D721Med (cell line): ENCODE results near the gene CD300LD.

Source experiments
- DNase-seq: peaks from one replicate; pipeline ENCODE4 v3.0.0; 2011; ENCODE audit warnings: low spot score; ENCODE audit not compliant: insufficient read length
- FAIRE-seq: peaks from 2 replicates; lab custom pipeline; 2011; peaks lifted over from hg19 to GRCh38; lab: Jason Lieb, UNC
- TF ChIP-seq, protein P1 (sequence below): IDR thresholded peaks from 2 replicates; pipeline ENCODE4 v1.5.1; 2012; ENCODE audit warnings: mild to moderate bottlenecking, control low read depth; ENCODE audit not compliant: insufficient read depth; ENCODE audit errors: missing control alignments

Gene CD300LD

DNA sequence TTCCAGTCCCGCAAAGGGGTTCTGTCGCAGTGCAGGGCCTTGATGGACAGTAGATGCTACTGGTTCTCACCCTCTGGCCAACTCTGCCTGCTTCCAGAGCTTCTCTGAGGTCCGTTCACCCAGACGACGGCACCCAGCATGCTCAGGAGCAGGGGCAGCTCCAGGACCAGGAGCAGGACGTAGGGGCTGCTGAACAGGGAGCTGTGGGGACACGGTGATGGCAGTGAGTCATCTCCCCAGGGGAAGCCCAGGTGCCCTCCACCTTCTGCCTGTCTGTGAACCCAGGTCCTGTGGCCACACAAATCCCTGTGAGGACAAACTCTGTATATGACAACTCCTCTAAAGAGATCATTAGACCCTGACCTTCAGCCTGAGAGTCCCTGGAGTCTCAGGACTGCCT, 42.7 kb downstream of the CD300LD start:
- no peak for DNase-seq
- TF ChIP-seq, protein P1, sequence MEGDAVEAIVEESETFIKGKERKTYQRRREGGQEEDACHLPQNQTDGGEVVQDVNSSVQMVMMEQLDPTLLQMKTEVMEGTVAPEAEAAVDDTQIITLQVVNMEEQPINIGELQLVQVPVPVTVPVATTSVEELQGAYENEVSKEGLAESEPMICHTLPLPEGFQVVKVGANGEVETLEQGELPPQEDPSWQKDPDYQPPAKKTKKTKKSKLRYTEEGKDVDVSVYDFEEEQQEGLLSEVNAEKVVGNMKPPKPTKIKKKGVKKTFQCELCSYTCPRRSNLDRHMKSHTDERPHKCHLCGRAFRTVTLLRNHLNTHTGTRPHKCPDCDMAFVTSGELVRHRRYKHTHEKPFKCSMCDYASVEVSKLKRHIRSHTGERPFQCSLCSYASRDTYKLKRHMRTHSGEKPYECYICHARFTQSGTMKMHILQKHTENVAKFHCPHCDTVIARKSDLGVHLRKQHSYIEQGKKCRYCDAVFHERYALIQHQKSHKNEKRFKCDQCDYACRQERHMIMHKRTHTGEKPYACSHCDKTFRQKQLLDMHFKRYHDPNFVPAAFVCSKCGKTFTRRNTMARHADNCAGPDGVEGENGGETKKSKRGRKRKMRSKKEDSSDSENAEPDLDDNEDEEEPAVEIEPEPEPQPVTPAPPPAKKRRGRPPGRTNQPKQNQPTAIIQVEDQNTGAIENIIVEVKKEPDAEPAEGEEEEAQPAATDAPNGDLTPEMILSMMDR: no peak
- no peak for FAIRE-seq

DNA sequence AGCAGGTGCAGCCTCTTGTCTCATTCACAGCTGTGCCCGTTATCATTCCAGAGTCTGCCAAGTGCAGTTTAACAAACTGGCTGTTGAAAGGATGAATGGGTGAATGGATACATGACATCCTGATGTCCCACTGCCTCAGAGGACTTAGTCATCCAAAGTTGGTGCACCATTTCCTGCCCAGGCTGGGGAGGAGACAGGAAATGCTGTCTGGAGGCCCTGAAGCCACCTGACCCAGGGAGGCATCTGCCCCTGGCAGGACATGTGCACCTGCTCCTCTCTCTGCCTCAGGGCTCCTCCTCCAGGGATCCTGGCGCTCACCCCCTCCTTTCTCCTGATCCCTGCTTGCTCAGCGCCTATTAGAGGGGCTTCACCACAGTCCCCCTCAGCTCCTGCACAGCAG, 44.3 kb downstream of the CD300LD start:
- no peak for FAIRE-seq
- TF ChIP-seq, protein P1: no peak
- DNase-seq: no peak

DNA sequence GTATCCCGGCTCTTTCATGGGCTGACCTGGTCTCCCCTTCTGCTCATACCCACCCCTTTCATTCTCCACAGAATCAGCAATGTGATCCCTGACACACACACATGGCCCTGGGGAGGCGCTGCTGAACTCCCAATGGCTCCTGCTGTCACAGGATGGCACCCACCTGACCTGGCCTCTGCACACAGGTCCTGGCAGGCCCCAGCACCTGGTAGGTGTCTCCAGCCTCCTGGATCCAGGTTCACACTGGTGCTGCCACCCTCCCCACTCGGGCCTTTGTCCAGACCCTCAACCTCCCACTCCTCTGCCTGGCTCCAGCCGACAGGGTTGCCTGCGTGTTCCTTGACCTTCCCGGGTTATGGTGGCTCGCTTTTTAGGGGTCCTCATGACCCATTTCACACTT, 44.8 kb downstream of the CD300LD start:
- DNase-seq (no peak), FAIRE-seq (no peak)
- TF ChIP-seq, protein P1: no peak

DNA sequence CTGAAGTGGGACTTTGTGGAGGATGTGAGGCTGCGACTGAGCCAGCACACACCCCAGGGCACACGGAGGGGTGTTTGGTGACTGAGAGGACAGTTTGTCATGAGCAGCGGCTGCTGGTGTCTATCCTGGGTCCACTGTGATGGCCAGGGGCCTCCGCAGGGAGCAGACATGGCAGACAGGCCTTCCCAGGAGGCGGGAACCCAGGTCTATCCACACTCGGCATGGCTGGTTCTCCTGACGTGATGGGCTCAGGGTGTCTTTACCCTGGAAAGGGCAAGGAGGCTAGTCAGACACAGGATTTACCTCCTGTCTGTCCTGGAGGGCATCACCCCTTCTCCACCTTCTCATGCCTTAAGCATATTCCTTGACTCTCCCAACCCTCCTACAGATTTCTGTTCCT, 45.5 kb downstream of the CD300LD start:
- DNase-seq (no peak), FAIRE-seq (no peak)
- TF ChIP-seq, protein P1: no peak

DNA sequence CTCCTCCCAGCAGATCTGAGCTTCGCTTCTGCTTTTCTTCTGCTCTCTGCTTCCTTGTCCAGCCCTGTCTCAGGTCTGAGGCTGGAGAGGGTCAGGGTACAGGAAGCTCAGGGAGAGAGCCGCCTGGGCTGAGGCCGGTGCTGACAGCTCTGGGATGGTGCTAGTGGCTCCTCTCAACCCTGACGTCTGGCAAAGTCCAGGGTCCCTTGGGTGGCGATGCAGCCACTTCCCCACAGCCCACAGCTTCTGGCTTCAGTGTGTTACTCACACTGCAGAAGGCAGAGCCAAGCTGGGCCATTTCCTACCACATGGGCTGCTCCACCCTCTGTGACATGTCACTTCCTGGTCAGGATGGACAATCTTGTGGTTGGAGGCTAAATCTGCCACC, 46.2 kb downstream of the CD300LD start, which contains the start of gene CD300C:
Gene CD300C, minus strand, starts transcription at position 273 of the 388 bp plus-strand sequence. CDS start 333 bp downstream, outside the sequence.
- FAIRE-seq: no peak
- TF ChIP-seq, protein P1: no peak
- DNase-seq: no peak

DNA sequence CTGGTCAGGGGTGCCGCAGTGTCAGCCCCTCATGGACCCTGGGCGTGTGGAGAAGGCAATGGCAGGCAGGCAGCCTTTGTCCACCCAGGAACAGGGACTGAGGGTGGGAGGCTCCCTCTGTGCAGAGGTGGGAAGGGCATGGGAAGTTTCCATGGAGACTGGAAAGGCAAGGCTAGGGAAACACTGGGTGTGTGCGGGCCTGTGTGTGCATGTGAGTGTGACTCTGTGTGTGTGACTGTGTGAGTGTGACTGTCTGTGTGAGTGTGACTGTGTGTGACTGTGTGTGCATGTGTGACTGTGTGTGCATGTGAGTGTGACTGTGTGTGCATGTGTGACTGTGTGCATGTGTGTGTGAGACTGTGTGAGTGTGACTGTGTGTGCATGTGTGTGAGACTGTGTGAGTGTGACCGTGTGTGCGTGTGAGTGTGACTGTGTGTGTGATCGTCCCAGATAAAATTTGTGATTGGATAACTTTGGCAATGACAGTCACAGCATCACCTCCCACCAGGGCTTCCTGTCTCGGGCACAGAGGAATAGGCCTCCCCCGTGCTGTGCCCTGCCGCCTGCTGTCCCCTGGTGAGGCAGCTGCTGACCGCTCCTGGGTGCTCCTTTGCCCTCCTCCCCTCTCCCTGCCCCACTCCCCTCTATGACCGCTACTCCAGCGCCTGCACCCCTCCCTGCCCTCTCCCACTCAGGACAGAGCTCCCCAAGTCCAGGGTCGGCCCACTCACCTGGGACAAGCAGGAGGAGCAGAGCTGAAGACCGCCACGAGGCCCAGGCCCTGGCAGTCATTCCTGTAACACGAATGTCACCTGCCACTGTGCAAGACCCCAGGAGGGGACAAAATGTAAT, 46.9 kb downstream of the CD300LD start:
- DNase-seq (no peak), FAIRE-seq (no peak)
- TF ChIP-seq, protein P1: no peak
